Stromal cell of bone marrow (primary cell): Measurements from ENCODE around the gene GDA.
A peak's percentile ranks its signal among the peaks of the same experiment; 100 is the strongest.

ENCODE experiments used
- DNase-seq: peaks from one replicate; pipeline ENCODE4 v3.0.0-alpha.2; 2012; ENCODE audit warnings: low read depth

Gene GDA

GRCh38 chr9:72150661-72151060 lies 1.4 kb downstream of the GDA start:
- no peak for DNase-seq

- DNase-seq, result no peak
Observed at GRCh38 chr9:72151104-72151503, 1.9 kb downstream of the GDA start.

- no peak for DNase-seq
Observed at GRCh38 chr9:72154468-72155285, 5.4 kb downstream of the GDA start.

- no peak for DNase-seq
Observed at GRCh38 chr9:72155301-72155700, 6.1 kb downstream of the GDA start.

- no peak for DNase-seq
Observed at GRCh38 chr9:72156586-72156985, 7.3 kb downstream of the GDA start.

- DNase-seq, result no peak
Observed at GRCh38 chr9:72158680-72159079, 9.4 kb downstream of the GDA start.

GRCh38 chr9:72160446-72161123 lies 11.3 kb downstream of the GDA start:
- no peak for DNase-seq

- no peak for DNase-seq
Observed at GRCh38 chr9:72165326-72165725, 16.1 kb downstream of the GDA start.

GRCh38 chr9:72165821-72166547 lies 16.7 kb downstream of the GDA start:
- no peak for DNase-seq

- DNase-seq, result no peak
Observed at GRCh38 chr9:72168075-72168474, 18.8 kb downstream of the GDA start.

- DNase-seq, result no peak
Observed at GRCh38 chr9:72169178-72169577, 19.9 kb downstream of the GDA start.

- no peak for DNase-seq
Observed at GRCh38 chr9:72173080-72173479, 23.8 kb downstream of the GDA start.

GRCh38 chr9:72185561-72185960 lies 36.3 kb downstream of the GDA start:
- peak; percentile 15 for DNase-seq

GRCh38 chr9:72187121-72187695 lies 38.0 kb downstream of the GDA start:
- no peak for DNase-seq

- no peak for DNase-seq
Observed at GRCh38 chr9:72188232-72188631, 39.0 kb downstream of the GDA start.

- no peak for DNase-seq
Observed at GRCh38 chr9:72193478-72193881, 44.2 kb downstream of the GDA start.

GRCh38 chr9:72199238-72199637 lies 50.0 kb downstream of the GDA start:
- no peak for DNase-seq

- DNase-seq, result no peak
Observed at GRCh38 chr9:72200452-72200851, 51.2 kb downstream of the GDA start.

- no peak for DNase-seq
Observed at GRCh38 chr9:72202009-72202408, 52.8 kb downstream of the GDA start.

- DNase-seq, result peak; percentile 9
Observed at GRCh38 chr9:72203205-72203803, 54.1 kb downstream of the GDA start.

GRCh38 chr9:72204062-72204461 lies 54.8 kb downstream of the GDA start:
- no peak for DNase-seq

- no peak for DNase-seq
Observed at GRCh38 chr9:72205513-72205912, 56.3 kb downstream of the GDA start.
